Urinary bladder (tissue), 4 donors: Measurements from ENCODE around the gene GJD2. TPM values are rescaled to one million over a fixed set of nuclear protein-coding genes. Genes with fewer than 3 reads are reported as not detected.

Experiments used
- DNase-seq: peaks from one replicate; pipeline ENCODE4 v3.0.0-alpha.2; 2015; ENCODE audit errors: extremely low spot score
- H3K27ac ChIP-seq: one replicate; pipeline ENCODE4 v1.5.1; 2013; ENCODE audit warnings: low read depth, mild to moderate bottlenecking, moderate library complexity
- H3K36me3 ChIP-seq: one replicate; pipeline ENCODE4 v1.6.1; 2013; ENCODE audit warnings: mild to moderate bottlenecking, moderate library complexity; ENCODE audit not compliant: insufficient read depth
- H3K4me1 ChIP-seq: one replicate; pipeline ENCODE4 v1.6.1; 2013; ENCODE audit warnings: mild to moderate bottlenecking, moderate library complexity; ENCODE audit not compliant: insufficient read depth
- H3K4me3 ChIP-seq: one replicate; pipeline ENCODE4 v1.5.1; 2013; ENCODE audit warnings: low read depth, low read length
- WGBS: extraction: QIAGEN DNeasy Blood & Tissue Kit; methylation state at CpG from one replicate; pipeline ENCODE4 v1.1.7; 2013; 5-methylcytosine and 5-hydroxymethylcytosine counted together
- polyA plus RNA-seq: library from polyadenylated mRNA; stranded (reverse); fragments of 200-250 nt; gene quantifications from one replicate; pipeline ENCODE4 v1.2.3, GENCODE V29; 2013
- total RNA-seq: library from RNA; depleted of rRNA; stranded (reverse); fragments of >200 nt; gene quantifications from one replicate; pipeline ENCODE4 v1.2.3, GENCODE V29; 2014
- donor health status: healthy with polysubstance abuse.
- donor health status: healthy.

The GJD2 gene
- total and polyA plus RNA-seq, 2 donors = 0.16 TPM; not detected in 1

GRCh38 chr15:34789326-34789725, 34.5 kb upstream of the GJD2 start:
- H3K36me3 ChIP-seq = no peaks in the 10 kb centered on the region
- WGBS = 53% methylated on average over 7 of the region's 7 CpGs
- H3K4me1 ChIP-seq = no peaks in the 10 kb centered on the region
- no peak overlapping the region for H3K27ac ChIP-seq
- DNase-seq = no peak
- no peak overlapping the region for H3K4me3 ChIP-seq

- no peaks in the 10 kb centered on the region for H3K4me1 ChIP-seq
- no peak for DNase-seq
- H3K36me3 ChIP-seq = no peaks in the 10 kb centered on the region
- H3K27ac ChIP-seq = no peak overlapping the region
- 77% methylated on average over 2 of the region's 2 CpGs for WGBS
- no peak overlapping the region for H3K4me3 ChIP-seq
Observed at GRCh38 chr15:34786206-34786605, 31.4 kb upstream of the GJD2 start.

GRCh38 chr15:34783991-34784390, 29.2 kb upstream of the GJD2 start:
- Histone ChIP-seq H3K4me1 (no peaks in the 10 kb centered on the region), H3K4me3 (no peak overlapping the region), H3K27ac (no peak overlapping the region), H3K36me3 (no peaks in the 10 kb centered on the region)
- no peak for DNase-seq

GRCh38 chr15:34783431-34783830, 28.6 kb upstream of the GJD2 start:
- WGBS = 98% methylated on average over 2 of the region's 2 CpGs
- no peaks in the 10 kb centered on the region for H3K4me1 ChIP-seq
- H3K36me3 ChIP-seq = no peaks in the 10 kb centered on the region
- no peak overlapping the region for H3K4me3 ChIP-seq
- H3K27ac ChIP-seq = no peak overlapping the region
- no peak for DNase-seq

DNA sequence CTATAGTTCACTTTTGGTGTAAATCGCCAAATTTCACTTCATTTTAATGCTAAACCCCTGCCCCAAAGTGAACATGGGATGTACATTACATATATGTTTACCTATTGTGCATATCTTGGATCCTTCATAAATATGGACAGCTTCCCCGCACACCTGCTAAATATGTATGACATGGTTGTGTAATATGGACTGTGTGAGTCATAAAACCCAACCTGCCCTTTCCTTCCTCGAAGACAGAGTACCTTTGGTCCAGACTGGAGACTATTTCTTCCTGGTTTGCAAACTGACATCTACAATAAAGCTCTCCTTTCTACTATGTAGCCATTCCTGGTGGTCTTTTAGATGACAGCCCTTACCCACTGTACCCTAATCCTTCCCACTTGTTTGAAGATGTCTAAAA, 28.1 kb upstream of the GJD2 start:
- 83% methylated on average over 3 of the region's 3 CpGs for WGBS
- H3K36me3 ChIP-seq = no peaks in the 10 kb centered on the region
- DNase-seq = no peak
- H3K4me3 ChIP-seq = no peak overlapping the region
- no peaks in the 10 kb centered on the region for H3K4me1 ChIP-seq
- H3K27ac ChIP-seq = no peak overlapping the region

DNA sequence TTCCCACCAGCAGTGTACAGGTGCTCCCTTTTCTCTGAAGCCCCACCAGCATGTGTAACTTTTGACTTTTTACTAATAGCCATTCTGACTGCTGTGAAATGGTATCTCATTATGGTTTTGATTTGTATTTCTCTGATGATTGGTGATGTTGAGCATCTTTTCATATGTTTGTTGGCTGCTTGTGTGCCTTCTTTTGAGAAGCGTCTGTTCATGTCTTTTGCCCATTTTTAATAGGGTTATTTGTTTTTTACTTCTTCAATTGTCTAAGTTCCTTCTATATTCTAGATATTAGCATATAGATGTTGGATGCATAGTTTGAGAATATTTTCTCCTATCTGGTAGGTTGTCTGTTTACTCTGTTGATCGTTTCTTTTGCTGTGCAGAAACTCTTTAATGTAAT, 25.9 kb upstream of the GJD2 start:
- no peak for DNase-seq
- no peak overlapping the region for H3K4me3 ChIP-seq
- H3K36me3 ChIP-seq = no peaks in the 10 kb centered on the region
- WGBS = 77% methylated on average over 2 of the region's 2 CpGs
- H3K4me1 ChIP-seq = no peaks in the 10 kb centered on the region
- H3K27ac ChIP-seq = no peak overlapping the region

GRCh38 chr15:34776606-34777105, 21.9 kb upstream of the GJD2 start:
- Histone ChIP-seq H3K4me1 (no peaks in the 10 kb centered on the region), H3K4me3 (no peak overlapping the region), H3K36me3 (no peaks in the 10 kb centered on the region), H3K27ac (no peak overlapping the region)
- DNase-seq = no peak
- WGBS = 40% methylated on average over 2 of the region's 2 CpGs

- 44% methylated on average over 2 of the region's 2 CpGs for WGBS
- no peaks in the 10 kb centered on the region for H3K4me1 ChIP-seq
Observed at GRCh38 chr15:34773917-34774316, 19.1 kb upstream of the GJD2 start.

DNA sequence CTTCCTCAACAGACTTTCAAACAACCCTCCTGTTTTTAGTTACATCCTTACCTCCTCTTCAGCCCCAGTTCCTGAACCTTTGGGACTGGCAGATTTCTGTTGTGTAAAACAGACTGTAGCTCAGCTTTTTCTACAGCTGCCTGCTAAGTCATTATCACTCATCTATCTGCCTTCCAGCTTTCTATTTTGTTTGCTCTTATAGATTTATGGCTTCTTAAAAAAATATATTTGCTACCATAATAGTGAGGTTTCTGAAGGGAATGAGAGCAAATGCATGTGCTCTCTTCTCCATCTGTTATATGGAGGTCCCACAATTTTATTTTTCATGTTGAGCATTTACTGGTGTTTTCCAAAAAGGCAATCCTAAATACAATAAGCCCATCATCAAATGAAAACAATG, 18.2 kb upstream of the GJD2 start:
- Histone ChIP-seq H3K27ac (no peak overlapping the region), H3K36me3 (no peaks in the 10 kb centered on the region), H3K4me3 (no peak overlapping the region), H3K4me1 (no peaks in the 10 kb centered on the region)
- no peak for DNase-seq

More at GRCh38 chr15:34773917-34774316, 19.1 kb upstream of the GJD2 start:
- DNase-seq = no peak
- H3K4me3 ChIP-seq = no peak overlapping the region
- H3K27ac ChIP-seq = no peak overlapping the region
- H3K36me3 ChIP-seq = no peaks in the 10 kb centered on the region

DNA sequence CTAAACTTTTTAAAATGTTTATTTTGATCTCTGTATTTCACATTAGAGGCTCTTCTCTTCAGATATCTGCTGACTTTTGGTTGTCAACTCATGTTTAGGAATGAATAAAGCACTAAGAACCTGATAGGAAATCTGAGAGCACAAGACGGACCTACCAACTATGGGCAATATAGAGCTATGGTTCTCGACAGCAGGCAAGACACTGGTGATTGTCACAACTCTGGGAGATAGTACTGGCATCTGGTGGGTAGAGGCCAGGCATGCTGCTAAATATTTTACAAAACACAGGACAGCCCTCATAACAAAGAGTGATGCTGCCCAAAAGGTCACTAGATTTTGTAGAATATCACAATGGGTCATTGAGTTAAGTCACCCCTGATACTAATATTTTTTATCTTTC, 17.5 kb upstream of the GJD2 start:
- WGBS = 81% methylated on average over 2 of the region's 2 CpGs
- no peak overlapping the region for H3K27ac ChIP-seq
- H3K36me3 ChIP-seq = no peaks in the 10 kb centered on the region
- H3K4me3 ChIP-seq = no peak overlapping the region
- DNase-seq = no peak
- H3K4me1 ChIP-seq = no peaks in the 10 kb centered on the region

GRCh38 chr15:34769711-34770110, 14.9 kb upstream of the GJD2 start:
- no peak for DNase-seq
- 85% methylated on average over 2 of the region's 2 CpGs for WGBS
- Histone ChIP-seq H3K4me1 (no peaks in the 10 kb centered on the region), H3K27ac (no peak overlapping the region), H3K36me3 (no peaks in the 10 kb centered on the region), H3K4me3 (no peak overlapping the region)

DNA sequence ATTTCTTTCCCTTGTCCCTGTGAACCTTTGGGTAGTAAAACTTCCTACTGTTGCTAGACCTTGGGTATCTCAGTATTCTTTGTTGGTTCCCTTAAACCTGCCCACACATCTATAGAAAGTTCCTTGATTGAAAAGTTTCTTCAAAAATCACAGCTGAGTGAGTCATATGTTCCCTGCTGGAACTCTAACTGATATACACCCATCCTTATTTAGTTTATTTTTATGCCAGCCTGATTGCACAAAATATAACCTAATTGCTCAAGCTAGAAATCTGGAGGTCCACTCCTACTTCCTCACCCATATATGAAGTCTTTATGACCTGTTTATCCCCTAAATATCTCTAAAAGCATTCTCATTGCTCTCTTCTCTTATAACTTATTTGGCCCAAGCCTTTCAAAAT, 13.7 kb upstream of the GJD2 start:
- no peak overlapping the region for H3K4me3 ChIP-seq
- H3K4me1 ChIP-seq = no peaks in the 10 kb centered on the region
- no peaks in the 10 kb centered on the region for H3K36me3 ChIP-seq
- no peak for DNase-seq
- H3K27ac ChIP-seq = no peak overlapping the region

DNA sequence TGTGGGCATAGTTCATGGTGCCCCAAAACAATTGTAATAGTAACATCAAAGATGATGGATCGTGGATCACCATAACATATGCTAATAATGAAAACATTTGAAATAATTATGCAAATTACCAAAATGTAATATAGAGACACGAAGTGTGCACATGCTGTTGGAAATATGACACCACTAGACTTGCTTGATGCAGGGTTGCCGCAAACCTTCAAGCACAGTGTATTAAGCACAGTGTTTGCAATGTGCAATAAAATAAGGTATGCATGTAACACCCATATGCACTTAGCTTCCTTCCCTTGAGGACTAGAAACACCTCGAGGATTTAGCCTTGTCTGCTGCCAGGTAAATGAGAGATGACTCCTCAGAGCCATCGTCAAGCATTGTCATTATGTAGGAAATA, 10.9 kb upstream of the GJD2 start:
- DNase-seq = no peak
- 75% methylated on average over 5 of the region's 5 CpGs for WGBS
- Histone ChIP-seq H3K4me1 (no peaks in the 10 kb centered on the region), H3K36me3 (no peaks in the 10 kb centered on the region), H3K27ac (no peak overlapping the region), H3K4me3 (no peak overlapping the region)

DNA sequence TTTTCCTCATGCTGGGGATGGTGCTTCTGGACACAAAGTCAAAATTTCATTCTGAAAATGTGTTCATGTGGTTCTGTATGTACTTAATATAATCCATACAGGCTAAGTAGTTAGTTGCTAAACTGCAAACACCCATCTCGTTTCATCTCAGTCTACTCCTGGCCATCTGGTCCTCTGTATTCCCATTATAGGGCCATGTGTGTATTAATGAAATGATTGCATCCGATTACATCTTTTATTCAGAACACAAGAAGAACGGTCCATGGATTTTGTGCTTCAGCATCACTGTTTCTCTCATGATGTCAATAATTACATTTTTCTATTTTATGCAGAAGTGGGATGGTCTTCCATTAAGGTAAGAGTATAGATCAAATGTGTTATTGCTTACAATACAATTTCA, 6.1 kb upstream of the GJD2 start:
- WGBS = 63% methylated on average over 3 of the region's 3 CpGs
- Histone ChIP-seq H3K36me3 (no peaks in the 10 kb centered on the region), H3K27ac (no peak overlapping the region), H3K4me3 (no peak overlapping the region), H3K4me1 (no peaks in the 10 kb centered on the region)
- peak; percentile 39 for DNase-seq

- H3K4me1 ChIP-seq = no peaks in the 10 kb centered on the region
- H3K36me3 ChIP-seq = no peaks in the 10 kb centered on the region
- H3K27ac ChIP-seq = no peak overlapping the region
- no peak overlapping the region for H3K4me3 ChIP-seq
- no peak for DNase-seq
- WGBS = 66% methylated on average over 2 of the region's 2 CpGs
Observed at GRCh38 chr15:34759992-34760391, 5.2 kb upstream of the GJD2 start.
